ENCODE measurements around the gene PRAMEF1. TPM values are rescaled to one million over a fixed set of nuclear protein-coding genes. Genes with fewer than 3 reads are reported as not detected.

PRAMEF1 gene
- total and polyA plus RNA-seq, 2 of the 13 experiments (the other 11 are each of a cell fraction or from before 2014, with no cell fraction given) = not detected

DNA sequence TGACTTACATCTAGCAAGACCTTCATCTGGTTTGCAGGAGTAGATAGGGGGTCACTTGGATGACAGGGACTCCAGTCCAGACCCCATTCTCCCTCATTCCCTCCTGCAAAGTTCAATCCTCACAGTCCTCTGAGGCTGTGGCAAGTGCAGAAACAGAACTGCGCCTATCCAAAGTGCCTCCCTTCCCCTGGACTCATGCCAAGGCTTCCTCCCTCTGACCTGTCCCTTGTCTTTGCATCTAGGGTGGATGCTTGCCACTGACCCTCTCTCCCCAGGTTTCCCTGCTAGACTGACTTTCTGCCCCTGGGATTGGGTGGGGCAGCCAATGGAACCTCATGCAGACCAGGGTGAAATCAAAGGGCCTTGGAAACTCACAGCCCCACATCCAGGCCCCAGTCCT is 18.7 kb downstream of the PRAMEF1 start:
- ATAC-seq (no peak), DNase-seq (ENCODE audit: low spot score) (no peak), FAIRE-seq (no peak)
- no peaks in the 10 kb centered on the region for H4K20me1 ChIP-seq (ENCODE audit: insufficient read depth, low read length)
- no peak overlapping the region for H3K4me3 ChIP-seq (replicated peaks in 1 of 3; ENCODE audit: insufficient read depth in 1 of 3, low read depth in 2 of 3, low read length in 3 of 3)
- ChIA-PET CTCF (ENCODE audit: low intra/inter-chr PET ratio, low total read pairs) (no interaction called here), POLR2A (no interaction called here)
- in situ Hi-C loops (cut with HindIII; ENCODE audit: extremely low pct_ligation_motif_present, low pct_unique_long_range_greater_than_20kb) = no loop called here
- H3K4me1 ChIP-seq (ENCODE audit: insufficient read depth, low read length) = no peaks in the 10 kb centered on the region
- 0% methylated on average over 1 of the region's 1 CpG for WGBS (ENCODE audit: low lambda C conversion rate)
- H3K27ac ChIP-seq (ENCODE audit: extremely low read length, insufficient read depth, low read length) = no peak overlapping the region
- no peak overlapping the region for H3K9ac ChIP-seq (ENCODE audit: insufficient read depth, low read depth, low read length)
- H3K36me3 ChIP-seq (replicated peaks in 1 of 2; ENCODE audit: control insufficient read depth in 1 of 2, insufficient read depth in 2 of 2, low read length in 2 of 2) = no peaks in the 10 kb centered on the region
- no peak overlapping the region for H2AFZ ChIP-seq (ENCODE audit: low read length)
- no peaks in the 10 kb centered on the region for H3K79me2 ChIP-seq (ENCODE audit: insufficient read depth, low read length)
- peaks cover 1 to 3% of the 10 kb centered on the region in 2 experiments; a peak in 2 of 5 replicates for H3K27me3 ChIP-seq (ENCODE audit: control insufficient read depth in 1 of 2, insufficient read depth in 2 of 2, low read length in 2 of 2)
- no peaks in the 10 kb centered on the region for H3K9me3 ChIP-seq (ENCODE audit: low read length)
- intact Hi-C loops (cut with micrococcal nuclease; ENCODE audit: unreplicated experiment) = no loop called here
- no peak overlapping the region for H3K4me2 ChIP-seq (ENCODE audit: low read depth, low read length)
- BruUV-seq (replicated peaks) = no TSS peak
- TF ChIP-seq, protein P1, sequence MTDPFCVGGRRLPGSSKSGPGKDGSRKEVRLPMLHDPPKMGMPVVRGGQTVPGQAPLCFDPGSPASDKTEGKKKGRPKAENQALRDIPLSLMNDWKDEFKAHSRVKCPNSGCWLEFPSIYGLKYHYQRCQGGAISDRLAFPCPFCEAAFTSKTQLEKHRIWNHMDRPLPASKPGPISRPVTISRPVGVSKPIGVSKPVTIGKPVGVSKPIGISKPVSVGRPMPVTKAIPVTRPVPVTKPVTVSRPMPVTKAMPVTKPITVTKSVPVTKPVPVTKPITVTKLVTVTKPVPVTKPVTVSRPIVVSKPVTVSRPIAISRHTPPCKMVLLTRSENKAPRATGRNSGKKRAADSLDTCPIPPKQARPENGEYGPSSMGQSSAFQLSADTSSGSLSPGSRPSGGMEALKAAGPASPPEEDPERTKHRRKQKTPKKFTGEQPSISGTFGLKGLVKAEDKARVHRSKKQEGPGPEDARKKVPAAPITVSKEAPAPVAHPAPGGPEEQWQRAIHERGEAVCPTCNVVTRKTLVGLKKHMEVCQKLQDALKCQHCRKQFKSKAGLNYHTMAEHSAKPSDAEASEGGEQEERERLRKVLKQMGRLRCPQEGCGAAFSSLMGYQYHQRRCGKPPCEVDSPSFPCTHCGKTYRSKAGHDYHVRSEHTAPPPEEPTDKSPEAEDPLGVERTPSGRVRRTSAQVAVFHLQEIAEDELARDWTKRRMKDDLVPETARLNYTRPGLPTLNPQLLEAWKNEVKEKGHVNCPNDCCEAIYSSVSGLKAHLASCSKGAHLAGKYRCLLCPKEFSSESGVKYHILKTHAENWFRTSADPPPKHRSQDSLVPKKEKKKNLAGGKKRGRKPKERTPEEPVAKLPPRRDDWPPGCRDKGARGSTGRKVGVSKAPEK (CRISPR knock-in tag; IDR thresholded peaks at IDR 0.05; ENCODE audit: borderline replicate concordance) = no peak
- TF ChIP-seq FLYWCH1 (CRISPR knock-in tag; IDR thresholded peaks at IDR 0.05) (no peak), ZBTB42 (CRISPR knock-in tag; IDR thresholded peaks at IDR 0.05) (no peak), RBFOX2 (IDR thresholded peaks at IDR 0.05; ENCODE audit: low read depth, low read length) (no peak), ARID3A (IDR thresholded peaks at IDR 0.05; ENCODE audit: low read depth, low read length) (no peak), RARG (CRISPR knock-in tag; IDR thresholded peaks at IDR 0.05; ENCODE audit: low read depth) (no peak), FOSL1 (CRISPR knock-in tag; IDR thresholded peaks at IDR 0.05; ENCODE audit: borderline replicate concordance) (no peak), RXRA (CRISPR knock-in tag; IDR thresholded peaks at IDR 0.05) (no peak)

All from HepG2 (cell line).